PC-9 (cell line): ENCODE measurements around the gene SETD3.

Experiments
- CTCF ChIP-seq: fragments of 200-600 bp; sonication (generic); conservative IDR thresholded peaks from 2 replicates; pipeline ENCODE4 v1.6.1; 2017; ENCODE audit warnings: mixed run types, antibody characterized with exemption, mild to moderate bottlenecking, moderate library complexity
- EZH2 ChIP-seq: fragments of 200-600 bp; sonication (generic); IDR thresholded peaks from 2 replicates; pipeline ENCODE4 v1.8.0; 2017; ENCODE audit warnings: antibody characterized with exemption, low read depth

DNA sequence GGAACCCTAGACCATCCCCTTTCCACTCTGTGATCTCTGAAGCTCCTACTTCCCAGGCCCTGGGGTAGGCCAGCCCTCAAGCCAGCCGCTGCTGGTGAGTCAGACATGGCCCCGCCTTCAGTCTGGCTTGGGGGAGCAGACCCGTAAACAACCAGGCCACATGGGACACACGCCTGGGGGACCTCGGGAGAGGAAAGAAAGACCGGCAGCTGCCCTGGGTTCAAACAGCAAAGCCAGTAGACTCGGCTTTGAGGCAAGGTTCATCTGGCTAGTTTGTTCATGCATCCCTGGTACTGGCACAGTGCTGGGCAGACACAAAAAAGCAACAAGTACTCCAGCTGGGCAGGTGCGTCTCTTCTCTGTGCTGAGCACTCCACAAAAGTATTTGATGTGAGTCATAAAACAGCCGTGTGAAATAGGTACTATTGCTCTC is 101.9 kb downstream of the SETD3 start:
- TF ChIP-seq CTCF, result no peak
- TF ChIP-seq EZH2, result no peak
